Fibroblast of skin of left biceps (primary cell): ENCODE results near the gene GGCX.

Experiments used
- DNase-seq, 2 experiments: peaks; one replicate each; pipeline ENCODE4 v3.0.0-alpha.2; 2013; ENCODE audit warnings: low read depth in 2 of 2

GGCX gene

GRCh38 chr2:85541753-85542457 is 19.4 kb downstream of the GGCX start:
- DNase-seq: no peak

GRCh38 chr2:85541262-85541661 is 20.0 kb downstream of the GGCX start:
- no peak for DNase-seq

- no peak for DNase-seq
Measured at GRCh38 chr2:85540133-85540648, 21.1 kb downstream of the GGCX start.

- DNase-seq: peak in 1 of 2 experiments; percentile 30
Measured at GRCh38 chr2:85539361-85540132, 21.7 kb downstream of the GGCX start.

GRCh38 chr2:85538507-85539360 is 22.6 kb downstream of the GGCX start, which contains the start of gene MAT2A:
Gene MAT2A (plus strand): TSS chr2:85539168. CDS start chr2:85539288, 120 bp downstream.
- DNase-seq: peak; percentile 82 to 83

- no peak for DNase-seq
Measured at GRCh38 chr2:85537600-85538506, 23.4 kb downstream of the GGCX start.

- peak in 1 of 2 experiments; percentile 30 for DNase-seq
Measured at GRCh38 chr2:85536479-85536878, 24.8 kb downstream of the GGCX start.

GRCh38 chr2:85534881-85535280 is 26.4 kb downstream of the GGCX start:
- no peak for DNase-seq

GRCh38 chr2:85534099-85534498 is 27.2 kb downstream of the GGCX start:
- no peak for DNase-seq

- DNase-seq: no peak
Measured at GRCh38 chr2:85531589-85531988, 29.7 kb downstream of the GGCX start.

GRCh38 chr2:85529809-85530208 is 31.5 kb downstream of the GGCX start:
- DNase-seq: no peak

- DNase-seq: no peak
Measured at GRCh38 chr2:85528355-85528754, 32.9 kb downstream of the GGCX start.

GRCh38 chr2:85527787-85528186 is 33.5 kb downstream of the GGCX start:
- DNase-seq: no peak

- no peak for DNase-seq
Measured at GRCh38 chr2:85525567-85525966, 35.7 kb downstream of the GGCX start.

- no peak for DNase-seq
Measured at GRCh38 chr2:85525029-85525428, 36.3 kb downstream of the GGCX start.

GRCh38 chr2:85524336-85524908 is 36.9 kb downstream of the GGCX start:
- no peak for DNase-seq

GRCh38 chr2:85523903-85524335 is 37.4 kb downstream of the GGCX start:
- DNase-seq: no peak

- DNase-seq: no peak
Measured at GRCh38 chr2:85523062-85523902, 38.0 kb downstream of the GGCX start.

GRCh38 chr2:85522090-85522647 is 39.1 kb downstream of the GGCX start:
- DNase-seq: no peak
